ENCODE measurements around the gene PAFAH1B1.

- no peak for TF ChIP-seq CTCF (tag by site-specific recombination; IDR thresholded peaks at IDR 0.05)
- TF ChIP-seq, protein P1, sequence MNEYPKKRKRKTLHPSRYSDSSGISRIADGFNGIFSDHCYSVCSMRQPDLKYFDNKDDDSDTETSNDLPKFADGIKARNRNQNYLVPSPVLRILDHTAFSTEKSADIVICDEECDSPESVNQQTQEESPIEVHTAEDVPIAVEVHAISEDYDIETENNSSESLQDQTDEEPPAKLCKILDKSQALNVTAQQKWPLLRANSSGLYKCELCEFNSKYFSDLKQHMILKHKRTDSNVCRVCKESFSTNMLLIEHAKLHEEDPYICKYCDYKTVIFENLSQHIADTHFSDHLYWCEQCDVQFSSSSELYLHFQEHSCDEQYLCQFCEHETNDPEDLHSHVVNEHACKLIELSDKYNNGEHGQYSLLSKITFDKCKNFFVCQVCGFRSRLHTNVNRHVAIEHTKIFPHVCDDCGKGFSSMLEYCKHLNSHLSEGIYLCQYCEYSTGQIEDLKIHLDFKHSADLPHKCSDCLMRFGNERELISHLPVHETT (tag by site-specific recombination; IDR thresholded peaks at IDR 0.05): no peak
- TF ChIP-seq SP2 (tag by site-specific recombination; IDR thresholded peaks at IDR 0.05): no peak
- TF ChIP-seq ZNF426 (tag by site-specific recombination; IDR thresholded peaks at IDR 0.05): no peak
- no peak for TF ChIP-seq ZNF324 (tag by site-specific recombination; IDR thresholded peaks at IDR 0.05)
- TF ChIP-seq ZNF549 (tag by site-specific recombination; IDR thresholded peaks at IDR 0.05): no peak
- TF ChIP-seq ZNF132 (tag by site-specific recombination; IDR thresholded peaks at IDR 0.05; ENCODE audit: borderline replicate concordance): no peak
Observed at GRCh38 chr17:2703606-2704005, 110.2 kb downstream of the PAFAH1B1 start.

Data from HEK293 (cell line).